Activated naive CD4-positive, alpha-beta T cell treated with anti-CD3 and anti-CD28 coated beads, Interleukin-2, amount 50 U/mL, for 16 hours (primary cell): ENCODE data around the gene COX8A.
"Not testable (repeated sequence)": the region's sequence is repeated elsewhere in the genome, so short reads cannot be mapped to it uniquely, and the experiment has no call there.

Source experiments
- DNase-seq: peaks from one replicate; pipeline ENCODE4 v3.0.0-alpha.2; 2020

COX8A gene

GRCh38 chr11:63970902-63971301 is 3.5 kb upstream of the COX8A start:
- no peak for DNase-seq

- DNase-seq = not testable (repeated sequence)
These were observed 535 bp upstream of the COX8A start for GRCh38 chr11:63973912-63974258.

GRCh38 chr11:63978551-63979239 is 4.3 kb downstream of the COX8A start:
- DNase-seq = no peak

DNA sequence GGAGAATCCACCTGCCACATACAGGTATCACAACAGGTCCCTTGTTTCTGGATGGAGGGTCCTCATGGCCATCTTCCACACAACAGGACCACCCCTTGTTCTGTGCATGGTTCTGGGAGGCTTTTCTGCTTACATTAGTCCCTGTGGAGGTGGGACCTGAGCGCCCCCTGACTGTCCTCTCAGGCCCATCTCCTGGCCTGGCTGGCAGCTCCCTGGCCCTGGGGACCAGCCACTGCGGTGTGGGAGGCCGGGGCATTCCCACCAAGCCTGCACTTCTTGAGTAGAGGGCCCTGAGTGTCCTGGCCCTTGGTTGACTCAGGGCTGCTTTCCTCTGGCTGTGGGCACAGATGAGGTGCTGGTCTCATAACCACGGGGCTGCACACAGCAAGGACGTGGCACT is 5.0 kb downstream of the COX8A start:
- DNase-seq = no peak

DNA sequence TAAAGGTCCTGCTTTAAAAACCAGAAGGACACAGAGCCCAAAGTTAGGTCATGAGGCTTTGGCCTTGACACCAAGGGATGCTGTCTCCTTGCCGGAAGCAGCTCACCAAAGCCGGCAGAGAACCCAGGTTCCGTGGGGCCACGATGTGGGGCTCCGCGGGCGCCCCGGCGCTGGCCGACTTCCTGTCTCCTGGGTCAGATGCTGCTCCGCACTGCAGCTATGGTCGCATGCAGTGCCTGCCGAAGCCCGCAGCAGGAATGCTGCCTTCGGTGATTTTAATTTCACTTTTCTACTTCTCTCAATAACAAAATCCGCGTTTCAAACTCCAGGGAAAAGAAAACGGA is 11.4 kb downstream of the COX8A start:
- peak; percentile 70 for DNase-seq

DNA sequence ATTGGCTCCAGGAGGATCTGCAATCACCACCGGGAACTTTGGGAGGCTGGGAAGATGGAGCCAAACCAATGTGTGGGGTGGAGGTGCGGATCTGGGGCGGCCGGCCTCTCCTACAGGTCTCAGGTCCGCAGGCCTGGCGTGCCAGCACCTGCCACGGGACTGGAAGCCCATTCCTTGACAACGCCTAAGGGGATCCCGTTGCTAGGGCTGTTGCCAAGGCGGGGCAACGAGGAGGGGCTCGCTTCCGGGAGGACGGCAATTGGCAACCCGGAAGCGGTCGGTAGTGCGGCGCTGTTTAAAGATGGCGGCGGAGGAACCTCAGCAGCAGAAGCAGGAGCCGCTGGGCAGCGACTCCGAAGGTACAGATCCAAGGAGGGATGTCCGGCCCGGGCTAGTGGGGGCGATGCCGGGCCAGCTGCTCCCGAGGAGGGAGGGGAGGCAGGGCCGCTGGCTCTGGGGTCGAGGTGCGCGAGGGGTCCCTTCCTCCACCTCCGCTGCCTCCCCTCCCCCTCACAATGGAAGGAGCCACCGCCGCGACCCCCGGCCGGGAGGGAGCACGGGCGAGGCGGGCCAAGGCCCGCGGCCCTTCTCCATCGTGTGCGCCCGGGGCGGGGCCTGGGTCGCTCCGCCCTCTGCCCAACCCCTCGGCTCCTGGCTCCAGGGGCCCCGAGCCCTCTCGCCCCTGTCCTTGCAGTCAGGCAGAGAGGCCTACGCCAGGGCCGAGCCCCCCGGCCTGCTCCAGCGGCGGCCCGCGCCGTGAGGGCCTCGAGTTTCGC is 11.9 kb downstream of the COX8A start, which contains the start of gene OTUB1:
OTUB1 (plus strand) TSS at position 283 of the 776 bp plus-strand sequence; CDS start at position 302, 19 bp downstream.
- peak; percentile 88 for DNase-seq

- DNase-seq = no peak
These were observed 12.6 kb downstream of the COX8A start for GRCh38 chr11:63986932-63987513.

DNA sequence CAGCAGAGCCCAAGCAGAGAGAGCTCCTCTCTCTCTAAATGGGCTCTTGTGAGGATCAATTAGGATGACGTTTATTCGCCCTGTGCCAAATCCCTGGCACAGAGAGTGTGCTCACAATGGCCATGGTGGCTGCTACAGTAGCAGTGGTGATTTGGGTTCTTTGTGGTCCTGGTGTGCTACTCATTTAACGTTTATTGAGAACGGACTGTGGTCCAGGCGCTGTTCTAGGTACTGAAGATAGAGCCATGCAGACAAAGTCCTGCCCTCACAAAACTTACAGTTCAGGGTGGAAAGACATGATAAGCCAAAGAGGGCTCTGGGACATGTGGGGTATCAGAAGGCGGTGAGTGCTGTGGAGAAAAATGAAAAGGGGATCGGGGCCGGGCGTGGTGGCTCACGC is 17.1 kb downstream of the COX8A start:
- no peak for DNase-seq

DNA sequence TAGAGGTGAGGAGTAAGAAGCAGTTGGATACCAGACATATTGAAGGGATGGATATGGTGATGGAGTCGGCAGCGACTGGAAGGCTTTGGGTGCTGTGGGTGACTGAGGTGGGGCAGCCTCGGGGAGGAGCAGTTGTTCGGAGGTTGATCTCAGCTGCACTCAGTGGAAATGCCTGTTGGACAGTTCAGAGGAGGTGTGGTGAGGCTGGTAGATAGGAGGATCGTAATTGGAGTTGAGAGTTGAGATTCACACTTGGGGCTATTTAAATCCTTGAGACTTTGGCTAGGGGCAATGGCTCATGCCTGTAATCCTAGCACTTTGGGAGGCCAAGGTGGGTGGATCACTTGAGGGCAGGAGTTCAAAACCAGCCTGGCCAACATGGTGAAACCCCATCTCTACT is 18.7 kb downstream of the COX8A start:
- DNase-seq = no peak

DNA sequence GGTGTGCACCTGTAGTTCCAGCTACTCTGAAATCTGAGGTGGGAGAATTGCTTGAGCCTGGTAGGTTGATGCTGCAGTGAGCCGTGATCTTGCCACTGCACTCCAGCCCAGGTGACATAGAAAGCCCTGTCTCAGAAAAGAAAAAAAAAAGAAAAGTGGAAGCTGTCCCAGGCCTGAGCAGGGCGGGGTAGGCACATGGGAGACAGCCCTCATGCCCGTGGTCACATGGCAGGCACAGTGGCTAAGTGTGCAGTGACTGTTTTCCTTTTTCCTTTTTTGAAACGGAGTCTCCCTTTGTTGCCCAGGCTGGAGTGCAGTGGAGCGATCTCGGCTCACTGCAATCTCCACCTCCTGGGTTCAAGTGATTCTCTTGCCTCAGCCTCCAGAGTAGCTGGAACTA is 19.6 kb downstream of the COX8A start:
- DNase-seq = no peak

- no peak for DNase-seq
These were observed 22.1 kb downstream of the COX8A start for GRCh38 chr11:63996512-63996911.

GRCh38 chr11:63997104-63997700 is 22.8 kb downstream of the COX8A start:
- DNase-seq = no peak

DNA sequence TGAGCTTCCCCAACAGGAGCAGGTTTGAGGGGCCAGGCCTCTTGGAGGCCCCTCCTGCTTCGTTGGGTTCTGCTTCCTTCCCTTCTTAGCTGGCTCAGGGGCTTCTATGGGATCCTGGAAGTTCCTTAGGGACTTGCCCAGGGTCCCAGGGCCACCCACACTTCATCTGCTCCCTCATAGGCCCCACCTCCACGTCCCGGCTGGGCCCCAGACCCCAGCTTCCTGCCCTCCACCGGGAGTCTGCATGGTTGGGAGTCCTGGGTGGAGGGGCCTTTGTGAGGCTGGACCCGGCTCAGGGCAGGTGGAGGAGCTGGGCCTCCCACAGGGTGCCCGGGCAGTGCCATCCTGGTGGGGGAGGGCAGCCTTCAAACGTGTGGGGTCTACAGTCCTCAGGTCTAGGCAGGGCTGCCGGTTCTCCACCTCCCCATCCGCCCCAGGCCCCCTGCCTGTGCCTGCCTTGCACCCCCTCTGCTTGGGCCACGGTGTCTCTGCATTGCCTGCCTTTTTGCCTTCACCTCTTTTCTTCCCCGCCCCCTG is 23.4 kb downstream of the COX8A start:
- DNase-seq = no peak

DNA sequence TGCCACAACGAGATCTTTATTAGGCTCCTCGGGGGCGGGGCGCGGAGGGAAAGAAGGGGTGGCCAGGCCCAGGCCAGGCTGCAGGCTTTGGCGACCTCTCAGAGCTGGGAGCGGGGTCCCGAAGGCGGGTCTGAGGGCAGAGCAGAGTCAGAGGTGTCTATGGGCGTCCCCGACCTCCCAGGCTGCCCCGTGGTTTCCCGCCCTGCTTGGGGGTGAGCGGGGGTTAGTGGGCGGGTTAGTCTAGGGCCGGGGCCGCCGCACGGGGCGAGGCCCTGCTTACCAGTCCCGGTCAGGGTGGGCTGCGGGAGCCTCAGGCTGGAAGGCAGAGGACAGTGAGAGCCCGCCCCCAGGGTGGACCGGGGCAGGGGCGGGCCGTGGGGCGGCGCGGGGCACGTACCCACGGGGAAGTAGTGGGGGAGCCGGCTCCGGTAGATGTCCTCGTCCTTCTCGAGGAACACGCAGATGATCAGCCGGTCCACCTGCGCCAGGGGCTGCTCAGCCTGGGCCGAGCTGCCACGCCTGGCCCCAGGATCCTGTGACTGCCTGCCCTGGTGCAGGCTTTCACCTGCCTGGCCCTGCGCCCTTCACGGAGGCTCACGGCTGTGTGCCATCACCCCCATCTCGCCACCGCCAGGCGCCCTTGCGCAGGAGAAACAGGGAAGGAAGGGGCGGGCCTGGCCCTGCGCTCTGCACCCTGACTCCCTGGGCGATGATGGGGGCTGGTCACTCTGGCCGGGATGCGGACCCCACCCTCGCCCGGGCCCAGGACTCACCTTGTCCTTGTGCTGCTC is 24.3 kb downstream of the COX8A start:
- no peak for DNase-seq

- peak; percentile 70 for DNase-seq
These were observed 25.1 kb downstream of the COX8A start for GRCh38 chr11:63999349-64000025.

DNA sequence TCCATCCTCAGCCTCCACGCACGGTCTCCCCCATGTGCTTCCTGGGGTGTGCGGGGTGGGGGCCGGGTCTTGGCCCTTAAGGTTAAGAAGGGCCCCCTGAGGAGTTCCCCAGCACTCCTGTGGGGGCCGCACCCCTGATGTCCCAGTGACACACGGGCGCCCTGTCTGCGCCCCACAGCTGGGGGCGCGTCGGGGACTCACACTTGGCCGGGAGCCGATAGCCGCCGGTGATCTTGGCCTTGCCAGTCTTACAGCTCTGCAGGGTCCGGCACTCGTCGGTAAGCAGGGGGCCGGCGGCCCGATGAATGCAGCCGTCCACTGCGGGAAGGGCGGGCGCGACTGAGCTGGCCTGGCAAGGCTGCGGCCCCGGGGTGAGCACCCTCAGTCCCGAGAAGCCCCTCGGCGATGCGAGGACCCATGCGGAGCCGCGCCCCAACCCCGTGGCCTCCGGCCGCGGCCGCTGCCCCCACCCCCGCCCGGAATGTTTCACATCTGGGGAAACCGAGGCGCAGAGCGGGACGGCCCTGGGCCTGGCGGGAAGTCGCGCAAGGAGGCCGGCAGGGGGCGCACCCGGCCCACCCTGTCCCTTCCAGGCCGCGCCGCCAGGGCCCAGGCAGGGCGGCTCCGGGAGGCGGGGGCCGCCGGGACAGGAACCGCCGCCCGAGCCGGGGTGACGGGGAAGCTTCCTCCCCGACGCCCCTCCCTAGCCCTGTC is 25.8 kb downstream of the COX8A start:
- peak; percentile 74 for DNase-seq

GRCh38 chr11:64000740-64001483 is 26.5 kb downstream of the COX8A start:
- DNase-seq = no peak

- DNase-seq = no peak
These were observed 27.3 kb downstream of the COX8A start for GRCh38 chr11:64001484-64002420.

GRCh38 chr11:64003807-64004589 is 29.6 kb downstream of the COX8A start:
- no peak for DNase-seq
